ENCODE data around the gene SCGB3A1. TPM values are rescaled to one million over a fixed set of nuclear protein-coding genes. Genes with fewer than 3 reads are reported as not detected.

Gene SCGB3A1
- polyA plus RNA-seq, 2 of the 4 experiments (the other 2 are of a cell fraction): not detected

DNA sequence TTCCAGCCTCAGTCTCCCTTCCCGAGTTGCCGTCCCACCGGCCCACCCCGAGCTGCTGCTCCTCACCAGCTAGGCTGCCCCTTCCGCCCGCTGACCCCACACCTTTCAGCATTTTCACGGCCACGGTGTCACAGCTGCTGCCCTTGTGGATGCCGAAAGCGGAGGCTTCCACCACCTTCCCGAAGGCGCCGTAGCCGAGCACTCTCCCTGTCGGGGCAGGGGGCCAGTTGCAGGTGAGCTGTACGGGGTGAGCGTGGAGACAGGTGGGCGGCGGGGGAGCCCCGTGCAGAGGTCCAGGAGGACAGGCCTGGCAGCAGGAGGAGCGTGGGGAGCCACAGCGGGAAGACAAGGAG, 28.2 kb upstream of the SCGB3A1 start:
- H3K4me3 ChIP-seq: peak overlapping the region; percentile 59; the same call in 1 of the 3 replicates
- no peak for DNase-seq (ENCODE audit: low read depth in 1 of 2, low spot score in 1 of 2)
- ChIA-PET CTCF (interaction anchor here (0.5 to 1.9 kb wide), 41 partner anchors 8 to 540 kb away, joined by 3 to 32 read pairs (median 4); partner anchors contain the start of gene RASGEF1C), POLR2A (no interaction called here)
- H3K27ac ChIP-seq: peak overlapping the region in 1 of 2 experiments; percentile 87; a peak in 1 of 6 replicates
- peak overlapping the region; percentile 92 for H3K4me2 ChIP-seq
- TF ChIP-seq BHLHE40 (IDR thresholded peaks at IDR 0.05; ENCODE audit: low read depth, low read length) (no peak), NFE2L2 (conservative IDR thresholded peaks at IDR 0.05; ENCODE audit: low read length) (no peak), CBX8 (IDR thresholded peaks at IDR 0.05) (no peak), TFCP2L1 (CRISPR knock-in tag; IDR thresholded peaks at IDR 0.05) (no peak), GATA3 (IDR thresholded peaks at IDR 0.05; ENCODE audit: borderline replicate concordance) (no peak), NR3C1 (IDR thresholded peaks at IDR 0.05) (no peak), FOXS1 (CRISPR knock-in tag; IDR thresholded peaks at IDR 0.05) (no peak), HEYL (CRISPR knock-in tag; IDR thresholded peaks at IDR 0.05) (no peak), ZC3H11A (IDR thresholded peaks at IDR 0.05) (no peak), KDM1A (IDR thresholded peaks at IDR 0.05; ENCODE audit: low read depth) (no peak)
- TF ChIP-seq, protein P1, sequence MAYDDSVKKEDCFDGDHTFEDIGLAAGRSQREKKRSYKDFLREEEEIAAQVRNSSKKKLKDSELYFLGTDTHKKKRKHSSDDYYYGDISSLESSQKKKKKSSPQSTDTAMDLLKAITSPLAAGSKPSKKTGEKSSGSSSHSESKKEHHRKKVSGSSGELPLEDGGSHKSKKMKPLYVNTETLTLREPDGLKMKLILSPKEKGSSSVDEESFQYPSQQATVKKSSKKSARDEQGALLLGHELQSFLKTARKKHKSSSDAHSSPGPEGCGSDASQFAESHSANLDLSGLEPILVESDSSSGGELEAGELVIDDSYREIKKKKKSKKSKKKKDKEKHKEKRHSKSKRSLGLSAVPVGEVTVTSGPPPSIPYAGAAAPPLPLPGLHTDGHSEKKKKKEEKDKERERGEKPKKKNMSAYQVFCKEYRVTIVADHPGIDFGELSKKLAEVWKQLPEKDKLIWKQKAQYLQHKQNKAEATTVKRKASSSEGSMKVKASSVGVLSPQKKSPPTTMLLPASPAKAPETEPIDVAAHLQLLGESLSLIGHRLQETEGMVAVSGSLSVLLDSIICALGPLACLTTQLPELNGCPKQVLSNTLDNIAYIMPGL (CRISPR knock-in tag; IDR thresholded peaks at IDR 0.05; ENCODE audit: borderline replicate concordance): no peak
- ATAC-seq: no peak
- H3K9me3 ChIP-seq: no peaks in the 10 kb centered on the region
- 70% methylated on average over 21 of the region's 22 CpGs for WGBS (ENCODE audit: missing lambda C conversion rate)
- no peaks in the 10 kb centered on the region for H3K4me1 ChIP-seq
- no peak for FAIRE-seq

DNA sequence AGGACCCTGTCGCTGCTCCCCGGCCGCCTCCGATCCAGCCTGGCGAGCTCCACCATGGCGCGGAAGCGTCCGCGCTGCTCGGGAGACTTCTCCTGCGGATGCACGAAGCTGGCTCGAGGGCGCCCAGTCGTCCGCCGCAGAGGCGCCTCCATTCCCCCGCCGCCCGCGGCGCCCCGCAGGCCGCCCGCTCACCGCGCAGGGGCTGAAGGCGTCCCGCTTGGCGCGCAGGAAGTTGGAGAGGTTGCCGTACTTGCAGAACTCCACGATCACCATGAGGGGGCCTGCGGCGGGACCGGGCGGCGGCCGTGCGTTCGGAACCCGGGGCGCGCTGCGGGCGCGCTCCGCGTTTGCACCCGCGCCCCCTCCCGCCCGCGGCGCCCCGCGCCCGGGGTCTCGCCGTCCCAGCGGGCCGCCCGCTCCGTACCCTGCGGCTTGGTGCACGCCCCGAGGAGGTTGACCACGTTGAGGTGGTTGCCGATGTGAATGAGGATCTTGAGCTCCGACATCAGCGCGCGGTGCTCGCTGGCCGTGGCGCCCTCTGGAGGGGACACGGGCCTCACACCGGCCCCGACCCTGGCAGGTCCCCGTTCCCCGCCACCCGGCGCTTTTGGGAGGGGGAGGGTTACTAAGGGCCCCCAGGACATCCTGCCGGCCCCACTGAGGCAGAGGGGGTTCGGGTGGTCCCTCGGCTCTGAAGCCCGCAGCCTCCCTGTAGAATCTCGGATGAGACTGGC, 27.7 kb upstream of the SCGB3A1 start:
- CTCF ChIA-PET: interaction anchor here (0.5 to 1.9 kb wide), 43 partner anchors 7 to 657 kb away, joined by 3 to 32 read pairs (median 4); partner anchors contain the start of gene RASGEF1C
- Histone ChIP-seq H3K4me2 (peak overlapping the region; percentile 92), H3K4me3 (peak overlapping the region; percentile 59), H3K9me3 (no peaks in the 10 kb centered on the region), H3K27ac (peak overlapping the region; percentile 75 to 87), H3K4me1 (no peaks in the 10 kb centered on the region)
- FAIRE-seq (no peak), DNase-seq (ENCODE audit: low read depth in 1 of 2, low spot score in 1 of 2) (peak; percentile 81 to 83), ATAC-seq (peak; percentile 85 to 91)
- POLR2A ChIA-PET: no interaction called here
- 1% methylated on average over 42 of the region's 90 CpGs for WGBS (ENCODE audit: missing lambda C conversion rate)
- TF ChIP-seq JUN (IDR thresholded peaks at IDR 0.05) (no peak; a peak in 1 of 5 replicates), FOSL2 (IDR thresholded peaks at IDR 0.05) (no peak), FOSL2 (CRISPR knock-in tag; IDR thresholded peaks at IDR 0.05) (no peak), RNF2 (IDR thresholded peaks at IDR 0.05; ENCODE audit: borderline replicate concordance, low read depth) (no peak), RAD21 (conservative IDR thresholded peaks at IDR 0.05 in 1 of 2, IDR thresholded peaks at IDR 0.05 in 1 of 2) (peak in 1 of 2 experiments; percentile 41; a peak in 3 of 5 replicates), PHF8 (IDR thresholded peaks at IDR 0.05; ENCODE audit: borderline replicate concordance, low read depth) (peak; percentile 23; the same call in 1 of the 2 replicates), ZFP36 (IDR thresholded peaks at IDR 0.05; ENCODE audit: borderline replicate concordance, partially characterized antibody) (no peak), HEYL (CRISPR knock-in tag; IDR thresholded peaks at IDR 0.05) (no peak), HOXA7 (CRISPR knock-in tag; IDR thresholded peaks at IDR 0.05) (no peak), MYC (IDR thresholded peaks at IDR 0.05; ENCODE audit: borderline replicate concordance, low read length) (no peak), ZC3H11A (IDR thresholded peaks at IDR 0.05) (no peak), GATA3 (IDR thresholded peaks at IDR 0.05; ENCODE audit: borderline replicate concordance) (no peak), HDAC2 (IDR thresholded peaks at IDR 0.05) (peak; percentile 81), MAZ (IDR thresholded peaks at IDR 0.05; ENCODE audit: borderline replicate concordance, low read depth, low read length) (no peak)
- TF ChIP-seq, protein P2, sequence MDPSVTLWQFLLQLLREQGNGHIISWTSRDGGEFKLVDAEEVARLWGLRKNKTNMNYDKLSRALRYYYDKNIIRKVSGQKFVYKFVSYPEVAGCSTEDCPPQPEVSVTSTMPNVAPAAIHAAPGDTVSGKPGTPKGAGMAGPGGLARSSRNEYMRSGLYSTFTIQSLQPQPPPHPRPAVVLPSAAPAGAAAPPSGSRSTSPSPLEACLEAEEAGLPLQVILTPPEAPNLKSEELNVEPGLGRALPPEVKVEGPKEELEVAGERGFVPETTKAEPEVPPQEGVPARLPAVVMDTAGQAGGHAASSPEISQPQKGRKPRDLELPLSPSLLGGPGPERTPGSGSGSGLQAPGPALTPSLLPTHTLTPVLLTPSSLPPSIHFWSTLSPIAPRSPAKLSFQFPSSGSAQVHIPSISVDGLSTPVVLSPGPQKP (IDR thresholded peaks at IDR 0.05; ENCODE audit: low read depth, low read length): no peak
- TF ChIP-seq, protein P3, sequence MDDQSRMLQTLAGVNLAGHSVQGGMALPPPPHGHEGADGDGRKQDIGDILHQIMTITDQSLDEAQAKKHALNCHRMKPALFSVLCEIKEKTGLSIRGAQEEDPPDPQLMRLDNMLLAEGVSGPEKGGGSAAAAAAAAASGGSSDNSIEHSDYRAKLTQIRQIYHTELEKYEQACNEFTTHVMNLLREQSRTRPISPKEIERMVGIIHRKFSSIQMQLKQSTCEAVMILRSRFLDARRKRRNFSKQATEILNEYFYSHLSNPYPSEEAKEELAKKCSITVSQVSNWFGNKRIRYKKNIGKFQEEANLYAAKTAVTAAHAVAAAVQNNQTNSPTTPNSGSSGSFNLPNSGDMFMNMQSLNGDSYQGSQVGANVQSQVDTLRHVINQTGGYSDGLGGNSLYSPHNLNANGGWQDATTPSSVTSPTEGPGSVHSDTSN (IDR thresholded peaks at IDR 0.05): no peak
- TF ChIP-seq, protein P4, sequence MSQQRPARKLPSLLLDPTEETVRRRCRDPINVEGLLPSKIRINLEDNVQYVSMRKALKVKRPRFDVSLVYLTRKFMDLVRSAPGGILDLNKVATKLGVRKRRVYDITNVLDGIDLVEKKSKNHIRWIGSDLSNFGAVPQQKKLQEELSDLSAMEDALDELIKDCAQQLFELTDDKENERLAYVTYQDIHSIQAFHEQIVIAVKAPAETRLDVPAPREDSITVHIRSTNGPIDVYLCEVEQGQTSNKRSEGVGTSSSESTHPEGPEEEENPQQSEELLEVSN (IDR thresholded peaks at IDR 0.05; ENCODE audit: borderline replicate concordance, low read depth): peak; percentile 63
- TF ChIP-seq, protein P5, sequence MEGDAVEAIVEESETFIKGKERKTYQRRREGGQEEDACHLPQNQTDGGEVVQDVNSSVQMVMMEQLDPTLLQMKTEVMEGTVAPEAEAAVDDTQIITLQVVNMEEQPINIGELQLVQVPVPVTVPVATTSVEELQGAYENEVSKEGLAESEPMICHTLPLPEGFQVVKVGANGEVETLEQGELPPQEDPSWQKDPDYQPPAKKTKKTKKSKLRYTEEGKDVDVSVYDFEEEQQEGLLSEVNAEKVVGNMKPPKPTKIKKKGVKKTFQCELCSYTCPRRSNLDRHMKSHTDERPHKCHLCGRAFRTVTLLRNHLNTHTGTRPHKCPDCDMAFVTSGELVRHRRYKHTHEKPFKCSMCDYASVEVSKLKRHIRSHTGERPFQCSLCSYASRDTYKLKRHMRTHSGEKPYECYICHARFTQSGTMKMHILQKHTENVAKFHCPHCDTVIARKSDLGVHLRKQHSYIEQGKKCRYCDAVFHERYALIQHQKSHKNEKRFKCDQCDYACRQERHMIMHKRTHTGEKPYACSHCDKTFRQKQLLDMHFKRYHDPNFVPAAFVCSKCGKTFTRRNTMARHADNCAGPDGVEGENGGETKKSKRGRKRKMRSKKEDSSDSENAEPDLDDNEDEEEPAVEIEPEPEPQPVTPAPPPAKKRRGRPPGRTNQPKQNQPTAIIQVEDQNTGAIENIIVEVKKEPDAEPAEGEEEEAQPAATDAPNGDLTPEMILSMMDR (IDR thresholded peaks at IDR 0.05): peak; percentile 90
- TF ChIP-seq, protein P6, sequence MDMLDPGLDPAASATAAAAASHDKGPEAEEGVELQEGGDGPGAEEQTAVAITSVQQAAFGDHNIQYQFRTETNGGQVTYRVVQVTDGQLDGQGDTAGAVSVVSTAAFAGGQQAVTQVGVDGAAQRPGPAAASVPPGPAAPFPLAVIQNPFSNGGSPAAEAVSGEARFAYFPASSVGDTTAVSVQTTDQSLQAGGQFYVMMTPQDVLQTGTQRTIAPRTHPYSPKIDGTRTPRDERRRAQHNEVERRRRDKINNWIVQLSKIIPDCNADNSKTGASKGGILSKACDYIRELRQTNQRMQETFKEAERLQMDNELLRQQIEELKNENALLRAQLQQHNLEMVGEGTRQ (IDR thresholded peaks at IDR 0.05): no peak
- TF ChIP-seq, protein P7, sequence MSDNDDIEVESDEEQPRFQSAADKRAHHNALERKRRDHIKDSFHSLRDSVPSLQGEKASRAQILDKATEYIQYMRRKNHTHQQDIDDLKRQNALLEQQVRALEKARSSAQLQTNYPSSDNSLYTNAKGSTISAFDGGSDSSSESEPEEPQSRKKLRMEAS (IDR thresholded peaks at IDR 0.05): no peak; the same call in 1 of the 2 replicates
- TF ChIP-seq, protein P8, sequence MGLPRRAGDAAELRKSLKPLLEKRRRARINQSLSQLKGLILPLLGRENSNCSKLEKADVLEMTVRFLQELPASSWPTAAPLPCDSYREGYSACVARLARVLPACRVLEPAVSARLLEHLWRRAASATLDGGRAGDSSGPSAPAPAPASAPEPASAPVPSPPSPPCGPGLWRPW (IDR thresholded peaks at IDR 0.05): no peak
